B cell (primary cell): ENCODE data around the gene IQGAP1.

ENCODE experiments used
- CTCF ChIP-seq: fragments of 200-600 bp; IDR thresholded peaks from one replicate; pipeline ENCODE4 v1.8.0; 2022; ENCODE audit warnings: antibody characterized with exemption, mild to moderate bottlenecking
- EZH2 ChIP-seq: IDR thresholded peaks from 2 replicates; pipeline ENCODE4 v1.6.1; 2012; ENCODE audit warnings: borderline replicate concordance, low read depth, mild to moderate bottlenecking, moderate library complexity, low read length; ENCODE audit not compliant: insufficient read depth, poor library complexity, severe bottlenecking

DNA sequence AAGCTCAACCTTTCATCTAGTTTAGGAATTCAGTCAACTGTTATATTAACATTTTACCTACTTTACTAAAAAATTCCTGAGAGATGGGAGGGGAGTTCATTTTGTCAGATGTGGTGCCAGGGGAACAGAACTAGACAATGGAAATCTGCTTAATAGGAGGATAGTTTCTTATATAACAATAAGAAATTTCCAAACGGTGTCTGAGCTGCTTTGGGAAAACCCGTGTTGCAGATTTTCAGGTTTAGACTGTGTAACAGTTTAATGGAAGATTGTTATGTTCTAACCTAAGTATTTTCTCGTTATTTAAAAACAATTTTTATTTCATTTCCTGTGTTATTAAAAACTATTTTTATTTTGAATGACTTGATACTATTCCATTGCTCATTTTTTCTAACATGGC lies 19.3 kb downstream of the IQGAP1 start:
- TF ChIP-seq CTCF (no peak), EZH2 (no peak)
